T-helper 1 cell (primary cell): ENCODE measurements around the gene GBX2.

Experiments
- DNase-seq, 5 donors: peaks; one replicate each; pipeline ENCODE4 v3.0.0-alpha.2; 2012 to 2020

GBX2 gene

DNA sequence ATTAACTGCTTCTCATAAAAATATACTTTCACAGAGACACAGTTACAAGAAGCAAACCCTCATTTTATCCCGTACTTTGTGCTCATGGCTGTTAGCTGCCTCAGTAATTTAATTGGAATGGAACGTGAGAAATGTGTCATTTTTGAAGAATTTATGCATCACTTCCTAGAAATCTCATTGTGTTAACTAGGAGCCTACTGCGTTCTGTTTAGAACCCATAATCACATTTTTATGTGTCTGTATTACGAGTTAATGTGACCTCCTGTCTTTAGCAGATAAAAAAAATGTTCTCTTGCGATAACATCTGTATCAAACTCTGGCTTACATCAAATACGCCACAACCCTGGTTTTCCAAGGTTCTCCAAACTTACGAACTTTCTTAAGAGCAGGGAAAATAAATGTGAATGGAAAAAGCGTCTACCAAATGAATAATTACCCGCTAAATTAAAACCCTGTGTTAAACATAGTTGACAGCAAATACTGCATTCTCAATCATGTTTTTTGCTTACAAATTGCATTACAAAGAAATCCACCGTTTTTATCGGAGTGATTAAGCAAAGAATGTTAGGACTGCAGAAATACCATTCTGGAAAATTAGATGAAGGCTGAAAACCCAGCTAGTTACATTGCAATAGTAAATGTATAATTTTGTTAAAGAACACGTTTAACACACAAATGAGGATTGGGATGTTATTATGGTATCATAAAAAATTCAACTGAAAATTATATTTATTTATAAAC, 12.1 kb upstream of the GBX2 start:
- no peak for DNase-seq

DNA sequence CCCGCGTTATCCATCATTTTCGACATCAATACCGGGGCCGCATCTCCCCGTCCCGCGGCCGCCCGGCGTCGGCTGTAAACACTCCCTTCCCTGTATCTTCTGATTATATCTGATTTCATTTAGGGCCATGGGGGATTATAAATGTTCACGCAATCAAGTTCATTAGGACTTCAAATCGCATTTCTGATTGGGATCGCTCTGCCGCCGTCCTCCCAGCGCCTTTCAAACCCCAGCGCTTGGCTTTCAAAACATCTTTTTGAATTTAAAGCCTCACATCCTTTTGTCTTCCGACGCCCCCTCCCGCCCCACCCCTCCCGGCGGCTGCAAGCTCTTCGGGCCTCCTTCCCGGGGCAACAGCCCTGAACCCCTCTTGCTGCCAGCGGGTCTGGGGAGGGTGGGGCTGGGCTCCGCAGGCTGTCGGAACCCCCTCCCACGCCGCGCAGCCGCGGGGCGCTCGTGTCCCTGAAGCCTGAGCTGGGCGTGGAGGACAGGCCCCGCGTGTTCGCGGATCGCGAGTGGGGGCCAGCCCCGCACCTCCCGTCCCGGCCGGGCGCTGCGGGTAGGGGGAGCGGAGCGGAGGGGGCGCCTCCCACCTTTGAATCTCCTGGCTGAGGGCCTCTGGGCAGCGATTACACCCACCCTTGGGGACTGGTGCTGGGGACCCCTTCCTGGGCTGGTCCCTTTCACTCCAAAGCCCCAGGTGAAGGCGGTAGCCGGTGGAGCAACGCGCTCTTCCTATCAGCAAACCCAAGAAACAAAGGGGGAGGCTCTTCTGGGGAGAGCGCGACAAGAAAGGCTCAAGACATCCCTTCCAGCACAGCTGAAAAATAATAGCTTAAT, 11.3 kb upstream of the GBX2 start:
- DNase-seq = no peak

DNA sequence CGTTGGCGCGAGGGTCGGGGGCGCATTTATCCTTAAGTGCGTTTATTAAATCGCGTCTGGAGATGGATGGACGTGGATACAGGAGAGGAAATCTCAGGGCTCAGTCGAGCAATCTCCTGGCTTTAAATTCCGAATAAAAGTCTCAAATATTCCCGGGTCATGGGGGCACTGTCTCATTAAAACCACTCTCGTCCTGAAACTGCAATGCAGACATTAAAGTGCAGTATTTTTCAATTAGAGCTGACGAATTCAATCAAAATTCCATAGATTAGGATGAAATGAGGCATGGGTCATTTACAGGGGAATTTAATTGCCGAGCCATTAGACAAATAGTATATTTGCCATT, 10.7 kb upstream of the GBX2 start:
- no peak for DNase-seq

DNA sequence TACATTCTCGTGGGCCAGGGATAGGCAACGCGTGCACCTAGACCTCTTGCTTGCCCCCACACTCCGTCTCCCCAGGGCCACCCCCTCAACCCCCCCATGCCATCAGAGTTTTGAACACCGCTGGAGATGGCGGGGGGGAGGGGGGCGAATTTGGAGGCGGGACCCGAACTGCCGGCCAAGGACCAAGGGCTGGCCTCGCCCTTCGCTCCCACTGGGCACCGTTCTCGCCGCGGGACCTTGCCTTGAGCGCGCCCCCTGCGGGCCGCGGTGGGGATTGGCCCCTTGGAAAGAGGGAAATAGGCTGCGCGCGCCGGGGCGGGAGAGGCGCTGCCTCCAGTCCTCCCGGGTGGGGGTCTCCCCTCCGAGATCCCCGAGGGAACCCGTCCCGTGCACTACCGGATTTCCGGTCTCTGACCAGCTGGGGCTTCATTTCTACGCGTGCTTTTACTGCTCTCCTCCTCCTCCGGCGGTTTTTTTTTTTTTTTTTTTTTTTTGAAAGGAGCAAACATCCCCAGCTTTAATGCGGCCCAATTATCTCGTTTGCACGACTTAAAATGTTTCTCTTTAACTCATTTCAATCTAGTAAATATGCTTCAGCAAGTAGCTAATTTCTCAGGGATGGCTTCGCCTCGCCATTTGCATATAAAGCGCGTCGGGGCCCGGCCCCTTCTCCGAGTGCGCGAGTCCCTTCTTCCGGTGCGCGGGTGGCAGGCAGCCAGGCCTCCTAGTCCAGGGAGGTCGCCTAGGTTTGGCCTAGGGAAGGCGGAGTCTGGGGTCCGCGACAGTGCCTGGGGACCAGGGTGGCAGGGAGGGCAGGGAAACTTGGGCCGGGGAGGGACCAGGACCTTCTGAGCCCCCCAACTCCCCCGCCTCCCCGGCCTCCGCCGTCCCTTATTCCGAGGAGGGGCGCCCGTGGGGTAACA, 10.0 kb upstream of the GBX2 start:
- peak in 2 of 5 donors; percentile 17 to 20 for DNase-seq

- peak in 1 of 5 donors; percentile 28 for DNase-seq
These were observed 9.4 kb upstream of the GBX2 start for GRCh38 chr2:236177604-236177966.

DNA sequence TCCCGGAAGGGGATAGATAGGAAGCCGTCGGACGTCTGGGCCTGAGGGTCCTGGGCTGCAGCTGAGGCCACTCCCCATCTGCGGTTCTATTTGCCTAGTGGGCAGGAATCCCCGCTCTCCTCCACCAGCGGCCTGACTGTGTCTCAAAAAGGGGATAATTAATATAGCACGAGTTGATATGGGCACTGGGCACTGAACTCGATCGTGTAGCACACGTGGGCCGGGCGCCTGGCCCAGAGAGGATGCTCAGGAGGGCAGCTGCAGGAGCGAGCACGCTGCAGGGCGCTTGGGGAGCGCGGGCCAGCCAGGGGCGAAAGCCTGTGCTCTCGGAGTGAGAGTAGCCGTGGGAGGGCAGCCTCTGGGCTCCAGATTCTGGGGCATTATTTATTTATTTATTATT, 8.8 kb upstream of the GBX2 start:
- DNase-seq = no peak

DNA sequence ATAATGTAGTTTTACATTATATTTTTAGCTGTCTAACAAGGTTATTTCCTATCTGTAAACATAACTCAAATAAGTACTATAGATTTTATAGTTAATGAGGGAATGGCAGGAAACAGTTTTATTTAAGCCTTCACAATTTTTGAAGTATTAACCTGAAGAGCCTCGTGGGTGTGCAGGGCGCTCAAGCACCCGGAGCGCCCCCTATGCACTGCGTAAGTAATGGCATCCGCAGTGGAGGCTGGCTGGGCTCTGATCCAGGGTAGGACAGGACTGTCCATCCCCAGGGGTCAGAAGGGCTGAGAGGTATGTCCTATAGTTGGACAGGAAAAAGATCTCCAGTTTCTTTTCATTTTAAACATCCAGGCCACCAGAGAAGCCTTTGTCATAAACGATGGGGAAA, 8.2 kb upstream of the GBX2 start:
- no peak for DNase-seq

DNA sequence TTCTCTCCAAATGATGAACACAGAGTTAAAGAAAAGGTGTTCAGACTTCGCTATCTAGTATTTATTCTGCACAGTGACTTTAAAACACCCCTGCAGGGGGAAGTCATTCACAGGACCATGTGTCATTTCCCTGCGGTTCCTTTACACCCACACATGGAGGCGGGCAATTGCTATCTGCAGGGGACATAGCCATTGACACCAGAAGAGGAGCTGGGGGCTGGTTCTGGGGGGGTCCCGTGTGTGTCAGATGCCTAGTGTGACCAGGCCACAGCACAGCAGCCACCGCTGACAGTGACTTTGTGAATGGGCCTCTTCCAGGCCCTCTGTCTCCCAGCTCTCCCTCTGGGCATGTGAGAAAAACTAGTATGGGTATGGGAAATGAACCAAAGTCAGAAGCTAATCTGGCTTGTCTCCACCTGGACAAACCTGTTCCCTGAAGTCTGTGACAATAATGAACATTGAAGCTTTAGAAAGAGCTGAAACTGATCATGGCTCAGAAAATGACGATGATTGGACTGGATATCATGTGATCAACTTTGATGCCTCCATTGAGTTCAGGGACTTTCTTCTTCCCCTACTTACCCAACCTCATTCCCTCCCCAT, 7.5 kb upstream of the GBX2 start:
- DNase-seq = no peak

- no peak for DNase-seq
These were observed 5.8 kb upstream of the GBX2 start for GRCh38 chr2:236173729-236174607.

DNA sequence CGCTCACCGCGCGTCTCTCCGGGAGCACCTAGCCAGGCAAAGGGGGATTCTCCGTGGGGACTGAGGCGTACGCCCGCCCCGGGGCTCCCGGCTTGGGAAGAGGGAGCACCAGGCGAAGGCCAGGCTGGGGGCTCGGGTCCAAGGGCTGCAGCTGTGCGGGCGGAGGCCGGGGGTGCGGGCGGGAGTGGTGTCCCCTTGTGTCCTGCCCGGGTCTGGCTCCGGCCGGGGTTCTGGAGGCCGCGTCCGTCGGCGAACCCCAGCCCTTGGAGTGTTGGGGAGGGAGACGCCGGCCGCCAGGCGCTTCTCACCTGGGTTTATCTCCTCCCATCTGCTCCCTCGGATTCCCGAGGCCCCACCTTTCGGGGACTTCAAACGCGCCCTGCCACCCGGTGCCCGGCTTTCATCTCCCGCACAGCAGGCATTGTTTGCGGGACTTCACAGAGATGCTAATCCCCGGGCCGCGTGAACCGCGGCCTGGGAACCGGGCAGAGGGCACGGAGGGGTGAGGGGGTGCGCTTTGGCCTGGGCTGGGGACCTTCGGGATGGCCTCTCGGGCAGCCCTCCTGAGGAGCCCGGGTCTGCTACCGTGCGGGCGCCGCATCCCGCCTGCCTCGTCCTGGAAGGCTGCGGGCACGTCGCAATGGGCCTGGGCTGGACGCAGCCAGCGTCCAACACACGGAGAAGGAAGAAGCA, 5.0 kb upstream of the GBX2 start:
- no peak for DNase-seq

- DNase-seq = no peak
These were observed 4.3 kb upstream of the GBX2 start for GRCh38 chr2:236172255-236173035.

GRCh38 chr2:236171680-236172254, 3.6 kb upstream of the GBX2 start:
- no peak for DNase-seq

- DNase-seq = no peak
These were observed 3.0 kb upstream of the GBX2 start for GRCh38 chr2:236171181-236171679.

DNA sequence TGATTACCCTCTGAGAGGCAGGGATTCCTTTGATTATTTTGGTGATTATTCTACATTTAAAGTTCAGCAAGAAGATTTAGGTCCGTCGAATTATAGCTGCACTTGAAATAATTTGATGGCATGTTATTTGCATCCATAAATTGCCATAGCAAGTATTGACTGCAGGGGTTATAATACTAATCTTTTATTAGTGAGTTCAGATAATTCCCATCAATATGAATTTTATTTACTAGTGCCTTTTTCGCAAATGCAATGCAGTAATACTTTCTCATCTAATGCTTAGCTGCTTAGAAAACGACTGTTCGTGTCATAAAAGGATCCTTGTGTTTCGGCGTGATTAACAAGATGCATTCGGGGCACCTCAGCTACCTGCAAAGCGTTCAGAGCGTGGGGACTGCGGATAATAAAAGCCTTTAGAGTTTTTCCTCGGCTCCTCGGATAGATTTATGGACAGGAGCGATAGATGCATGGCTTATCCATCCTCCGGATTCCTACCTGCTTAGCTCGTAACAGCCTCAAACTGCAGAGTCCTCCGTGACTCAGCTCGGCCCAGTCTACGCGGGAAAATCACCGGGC, 2.5 kb upstream of the GBX2 start:
- DNase-seq = no peak

DNA sequence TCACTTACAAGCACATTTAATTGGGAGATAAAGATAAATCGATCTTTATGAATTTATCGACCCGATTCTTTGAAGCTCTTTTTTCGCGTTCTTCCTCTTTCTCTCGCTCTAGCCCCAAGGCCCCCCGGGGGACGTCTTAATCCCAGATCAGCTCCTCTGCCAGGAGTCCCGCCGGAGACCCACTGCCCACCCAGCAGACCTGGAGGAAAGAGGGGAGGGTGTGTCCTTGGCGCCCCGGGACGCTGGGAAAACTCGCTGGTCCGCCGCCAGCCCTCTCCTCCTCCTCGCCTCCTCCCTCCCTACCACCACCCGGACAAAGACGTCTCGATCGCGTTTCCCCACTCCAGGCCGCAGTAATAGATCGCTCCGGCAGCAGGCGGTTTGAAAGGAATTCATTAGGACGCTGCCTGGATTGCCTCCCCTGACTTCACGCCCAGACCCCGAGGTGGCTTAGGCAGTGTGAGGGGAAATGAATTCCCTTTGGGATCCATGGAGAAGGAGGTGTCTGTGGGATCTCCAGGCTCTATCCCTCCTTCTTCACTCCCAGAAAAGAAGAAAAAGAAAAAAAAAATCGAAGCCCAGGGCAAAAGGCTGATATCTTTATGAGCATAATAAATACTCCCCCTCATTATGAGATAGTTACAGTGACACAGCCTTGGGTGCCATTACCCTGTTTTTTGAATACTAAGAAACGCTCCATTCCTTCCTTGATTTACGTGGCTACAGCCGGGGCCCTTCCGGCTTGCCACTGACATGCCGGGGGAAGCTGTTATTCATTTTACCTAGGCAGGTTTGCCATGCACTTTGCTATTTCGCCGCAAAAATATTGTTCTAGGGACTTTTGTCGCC, 1.8 kb upstream of the GBX2 start:
- DNase-seq = no peak

- no peak for DNase-seq
These were observed 1.1 kb upstream of the GBX2 start for GRCh38 chr2:236169151-236169721.

GRCh38 chr2:236167297-236168109, 683 bp downstream of the GBX2 start:
- DNase-seq = no peak
